K562 (cell line): Measurements from ENCODE around the gene GALNS. TPM values are rescaled to one million over a fixed set of nuclear protein-coding genes. Genes with fewer than 3 reads are reported as not detected.

Experiments used
- ATF1 ChIP-seq, 2 experiments: fragments of 450-650 bp in 1 of 2; IDR thresholded peaks; 2 replicates each; pipeline ENCODE4 v1.6.1; 2016; ENCODE audit warnings: missing compliant biosample characterization in 1 of 2, missing genetic modification characterization in 1 of 2
- BRF1 ChIP-seq: IDR thresholded peaks from 3 replicates; pipeline ENCODE4 v1.6.1; 2011; ENCODE audit warnings: borderline replicate concordance, mild to moderate bottlenecking; ENCODE audit not compliant: insufficient read length; ENCODE audit errors: extremely low read depth
- CBFB ChIP-seq: sonication (generic); formaldehyde crosslinking; IDR thresholded peaks from 2 replicates; pipeline ENCODE4 v1.4.0; 2020; ENCODE audit warnings: mild to moderate bottlenecking, missing genetic modification reagents
- CCNT2 ChIP-seq: IDR thresholded peaks from 2 replicates; pipeline ENCODE4 v1.6.1; 2011; ENCODE audit warnings: borderline replicate concordance, low read depth, mild to moderate bottlenecking, moderate library complexity, mixed read lengths, low read length; ENCODE audit not compliant: insufficient read length; ENCODE audit errors: extremely low read depth
- ERF ChIP-seq: fragments of 450-650 bp; formaldehyde crosslinking; IDR thresholded peaks from 2 replicates; pipeline ENCODE4 v1.4.0; 2020; ENCODE audit warnings: mild to moderate bottlenecking, mixed read lengths
- FOSL1 ChIP-seq: fragments of 200-800 bp; sonication (Bioruptor generic); conservative IDR thresholded peaks from 2 replicates; pipeline ENCODE4 v1.6.1; 2016; ENCODE audit warnings: missing genetic modification characterization, missing compliant biosample characterization
- FOXP1 ChIP-seq: sonication (generic); formaldehyde crosslinking; IDR thresholded peaks from 2 replicates; pipeline ENCODE4 v1.8.0; 2022; ENCODE audit warnings: mild to moderate bottlenecking, missing genetic modification reagents
- KAT8 ChIP-seq: fragments of 450-650 bp; IDR thresholded peaks from 2 replicates; pipeline ENCODE4 v1.6.1; 2016; ENCODE audit warnings: low read depth, mild to moderate bottlenecking
- KDM5B ChIP-seq: fragments of 200-600 bp; sonication (generic); IDR thresholded peaks from 2 replicates; pipeline ENCODE4 v1.6.1; 2012; ENCODE audit warnings: low read depth, mild to moderate bottlenecking, moderate library complexity, low read length, control low read depth, inconsistent platforms; ENCODE audit not compliant: insufficient replicate concordance
- PTRF ChIP-seq: fragments of 450-650 bp; IDR thresholded peaks from 2 replicates; pipeline ENCODE4 v1.6.1; 2016; ENCODE audit warnings: mild to moderate bottlenecking, missing genetic modification characterization, missing compliant biosample characterization
- RCOR1 ChIP-seq, 2 experiments: IDR thresholded peaks; 2 replicates each; pipeline ENCODE4 v1.6.1; 2012; ENCODE audit warnings: low read depth in 2 of 2, low read length in 2 of 2, borderline replicate concordance in 1 of 2, improper control_type of control experiment in 1 of 2
- SMAD3 ChIP-seq: fragments of 450-650 bp; formaldehyde crosslinking; conservative IDR thresholded peaks from 2 replicates; pipeline ENCODE4 v1.4.0; 2020; ENCODE audit warnings: mild to moderate bottlenecking
- SMARCA5 ChIP-seq: fragments of 450-650 bp; IDR thresholded peaks from 2 replicates; pipeline ENCODE4 v1.6.1; 2016
- THRAP3 ChIP-seq: fragments of 450-650 bp; IDR thresholded peaks from 2 replicates; pipeline ENCODE4 v1.6.1; 2016; ENCODE audit warnings: mild to moderate bottlenecking, inconsistent platforms, borderline replicate concordance
- ZBTB33 ChIP-seq: sonication (generic); formaldehyde crosslinking; IDR thresholded peaks from 2 replicates; pipeline ENCODE4 v1.8.1; 2023; ENCODE audit warnings: mild to moderate bottlenecking, missing genetic modification reagents
- ZNF644 ChIP-seq: fragments of 200-800 bp; sonication (Bioruptor generic); IDR thresholded peaks from 2 replicates; pipeline ENCODE4 v1.6.1; 2016; ENCODE audit warnings: low read depth, missing genetic modification characterization, missing compliant biosample characterization
- polyA plus RNA-seq, 8 experiments: library from polyadenylated mRNA; depleted of rRNA in 4 of 8; stranded (reverse) in 5 of 8; unstranded in 3 of 8; fragments of >200 nt; fragmentation: Nextera tagmentation in 2 of 8; fragmentation: Illumina TruSeq in 1 of 8; extraction: Ambion mirVana in 2 of 8; extraction: Trizol in 1 of 8; gene quantifications; 2 replicates each; pipeline versions ENCODE4 v1.2.1 to v1.2.3, GENCODE V29; 2011 to 2014; ENCODE audit warnings: inconsistent platforms in 1 of 8, missing spikeins in 1 of 8
- total RNA-seq, 7 experiments: library from RNA; depleted of rRNA in 6 of 7; stranded (reverse); fragments of >200 nt in 6 of 7; fragmentation: Illumina TruSeq in 2 of 7; extraction: Trizol in 2 of 7; gene quantifications; 2 replicates each; pipeline versions ENCODE4 v1.2.1 to v1.2.3, GENCODE V29; 2011 to 2021; ENCODE audit warnings: low replicate concordance in 1 of 7

The GALNS gene
- total and polyA plus RNA-seq, 9 of the 15 experiments (the other 6 are each of a cell fraction or from before 2014, with no cell fraction given), result 0.38 to 13.2 (median 4.3) TPM

GRCh38 chr16:88785106-88785924 lies 71.4 kb downstream of the GALNS start, which contains the start of gene PIEZO1 (continued):
- peak; percentile 30 to 44; a peak in 1 of 4 replicates for TF ChIP-seq RCOR1 (IDR thresholded peaks at IDR 0.05; ENCODE audit: borderline replicate concordance in 1 of 2, low read depth in 2 of 2, low read length in 2 of 2)
- TF ChIP-seq FOXP1 (CRISPR knock-in tag), result peak; percentile 74
- TF ChIP-seq ATF1 (CRISPR knock-in tag; IDR thresholded peaks at IDR 0.05), result no peak
- TF ChIP-seq ATF1 (tag; IDR thresholded peaks at IDR 0.05), result peak; percentile 64
- no peak for TF ChIP-seq ZNF644 (tag)
- peak; percentile 55; the same call in 1 of the 2 replicates for TF ChIP-seq SMARCA5
- TF ChIP-seq CCNT2, result peak; percentile 63
- peak; percentile 87; the same call in 1 of the 2 replicates for TF ChIP-seq CBFB (CRISPR knock-in tag)
- 0 out of 2 replicates have a peak, but pooled peaks have one; percentile 9 for TF ChIP-seq FOSL1 (tag)
- TF ChIP-seq ZBTB33 (CRISPR knock-in tag), result peak; percentile 97
- no peak for TF ChIP-seq KAT8
- TF ChIP-seq SMAD3 (CRISPR knock-in tag), result no peak
- peak; percentile 2; the same call in 1 of the 2 replicates for TF ChIP-seq ERF (CRISPR knock-in tag)
- TF ChIP-seq KDM5B, result peak; percentile 95
- TF ChIP-seq PTRF (tag), result no peak
- no peak for TF ChIP-seq THRAP3
- no peak for TF ChIP-seq BRF1
